ENCODE data around the gene RYR2.

- TF ChIP-seq, protein P1, sequence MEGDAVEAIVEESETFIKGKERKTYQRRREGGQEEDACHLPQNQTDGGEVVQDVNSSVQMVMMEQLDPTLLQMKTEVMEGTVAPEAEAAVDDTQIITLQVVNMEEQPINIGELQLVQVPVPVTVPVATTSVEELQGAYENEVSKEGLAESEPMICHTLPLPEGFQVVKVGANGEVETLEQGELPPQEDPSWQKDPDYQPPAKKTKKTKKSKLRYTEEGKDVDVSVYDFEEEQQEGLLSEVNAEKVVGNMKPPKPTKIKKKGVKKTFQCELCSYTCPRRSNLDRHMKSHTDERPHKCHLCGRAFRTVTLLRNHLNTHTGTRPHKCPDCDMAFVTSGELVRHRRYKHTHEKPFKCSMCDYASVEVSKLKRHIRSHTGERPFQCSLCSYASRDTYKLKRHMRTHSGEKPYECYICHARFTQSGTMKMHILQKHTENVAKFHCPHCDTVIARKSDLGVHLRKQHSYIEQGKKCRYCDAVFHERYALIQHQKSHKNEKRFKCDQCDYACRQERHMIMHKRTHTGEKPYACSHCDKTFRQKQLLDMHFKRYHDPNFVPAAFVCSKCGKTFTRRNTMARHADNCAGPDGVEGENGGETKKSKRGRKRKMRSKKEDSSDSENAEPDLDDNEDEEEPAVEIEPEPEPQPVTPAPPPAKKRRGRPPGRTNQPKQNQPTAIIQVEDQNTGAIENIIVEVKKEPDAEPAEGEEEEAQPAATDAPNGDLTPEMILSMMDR (conservative IDR thresholded peaks at IDR 0.05) = no peak
- TF ChIP-seq ZFX (IDR thresholded peaks at IDR 0.05) = no peak
These were observed 703.6 kb downstream of the RYR2 start for GRCh38 chr1:237745545-237745944.
